OCI-M2 (cell line): Measurements from ENCODE around the gene TMEM72.

Experiments used
- DNase-seq: peaks from one replicate; lab custom pipeline; 2025; ENCODE audit not compliant: unreplicated experiment; lab: John Stamatoyannopoulos, UW

The TMEM72 gene

DNA sequence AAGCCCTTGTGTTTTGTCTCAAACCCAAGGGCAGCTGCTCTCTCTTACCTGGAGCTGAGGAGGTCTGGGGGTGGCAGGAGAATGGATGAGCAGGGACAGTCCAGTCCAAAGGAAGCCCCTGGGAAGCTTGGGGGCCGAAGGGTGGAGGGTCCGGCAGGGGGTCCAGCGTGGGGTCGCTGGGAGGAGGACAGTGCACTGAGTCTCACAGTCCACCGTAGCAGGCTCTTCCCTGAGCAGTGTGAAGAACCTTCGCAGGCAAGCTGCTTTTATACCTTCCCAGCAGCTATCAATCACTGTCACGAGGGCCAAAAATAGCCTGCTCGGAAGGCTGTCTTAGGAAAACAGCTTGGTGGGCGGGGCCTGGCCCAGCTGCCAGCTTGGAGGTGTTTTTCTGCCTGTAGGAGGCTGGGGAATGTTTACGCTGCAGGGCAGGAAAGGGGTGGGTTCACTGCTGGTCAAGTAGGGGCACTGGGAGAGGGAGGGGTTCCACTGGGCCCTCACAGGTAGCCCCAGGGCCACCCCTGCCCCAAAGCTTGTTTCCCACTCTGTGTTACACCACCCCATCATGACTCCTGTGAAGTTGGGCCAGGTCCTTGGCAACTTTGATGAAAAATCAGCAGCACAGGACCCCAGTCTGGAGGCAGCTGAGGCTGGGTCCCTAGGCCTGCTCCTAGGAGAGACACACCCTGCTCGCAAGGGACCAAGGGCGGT is 67.6 kb downstream of the TMEM72 start, which contains the start of gene DEPP1:
DEPP1 (minus strand) TSS at position 240 of the 711 bp plus-strand sequence. CDS start 779 bp downstream, outside the sequence.
- no peak for DNase-seq

DNA sequence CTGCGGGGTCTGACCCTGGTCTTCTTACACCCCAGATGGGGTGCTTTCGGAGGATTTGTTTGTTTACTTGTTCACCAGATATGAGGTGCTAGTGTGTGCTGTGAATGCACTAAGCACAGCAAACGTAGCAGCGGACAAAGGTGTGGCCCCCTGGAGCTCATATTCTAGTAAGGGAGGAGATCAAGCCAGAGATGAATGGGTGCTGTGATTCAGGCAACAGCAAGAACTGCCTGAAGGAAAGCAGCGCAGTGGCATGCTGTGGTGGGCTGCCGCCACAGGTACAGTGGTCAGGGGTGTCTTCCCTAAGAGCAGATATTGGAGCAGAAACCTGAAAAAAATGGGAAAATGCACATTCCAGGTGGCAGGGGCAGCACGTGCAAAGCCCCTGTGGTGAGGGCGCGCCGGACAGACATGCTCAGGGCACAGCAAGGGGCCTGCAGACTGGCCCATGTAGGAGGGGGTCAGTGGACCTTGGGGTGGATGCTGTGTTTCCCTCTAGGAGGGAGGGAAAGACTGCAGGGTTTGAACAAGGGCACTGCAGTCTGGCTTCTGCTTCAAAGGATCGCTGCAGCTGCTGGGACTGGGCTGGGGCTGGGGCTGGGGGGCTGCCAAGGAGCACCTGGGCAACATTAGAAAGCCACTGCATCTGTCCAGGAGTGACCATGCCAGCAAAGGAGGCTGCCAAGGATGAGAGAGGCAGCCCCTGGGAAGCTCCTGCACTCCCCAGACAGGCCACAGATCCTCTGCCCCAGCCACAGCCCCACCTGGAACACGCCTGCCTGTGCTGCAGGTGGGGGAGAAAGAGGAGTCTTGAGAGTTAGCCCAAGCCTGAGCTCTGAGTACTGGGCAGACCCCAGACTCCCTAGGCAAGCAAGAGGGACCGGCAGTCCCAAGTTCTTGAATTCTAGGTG is 68.4 kb downstream of the TMEM72 start:
- DNase-seq, result no peak

DNA sequence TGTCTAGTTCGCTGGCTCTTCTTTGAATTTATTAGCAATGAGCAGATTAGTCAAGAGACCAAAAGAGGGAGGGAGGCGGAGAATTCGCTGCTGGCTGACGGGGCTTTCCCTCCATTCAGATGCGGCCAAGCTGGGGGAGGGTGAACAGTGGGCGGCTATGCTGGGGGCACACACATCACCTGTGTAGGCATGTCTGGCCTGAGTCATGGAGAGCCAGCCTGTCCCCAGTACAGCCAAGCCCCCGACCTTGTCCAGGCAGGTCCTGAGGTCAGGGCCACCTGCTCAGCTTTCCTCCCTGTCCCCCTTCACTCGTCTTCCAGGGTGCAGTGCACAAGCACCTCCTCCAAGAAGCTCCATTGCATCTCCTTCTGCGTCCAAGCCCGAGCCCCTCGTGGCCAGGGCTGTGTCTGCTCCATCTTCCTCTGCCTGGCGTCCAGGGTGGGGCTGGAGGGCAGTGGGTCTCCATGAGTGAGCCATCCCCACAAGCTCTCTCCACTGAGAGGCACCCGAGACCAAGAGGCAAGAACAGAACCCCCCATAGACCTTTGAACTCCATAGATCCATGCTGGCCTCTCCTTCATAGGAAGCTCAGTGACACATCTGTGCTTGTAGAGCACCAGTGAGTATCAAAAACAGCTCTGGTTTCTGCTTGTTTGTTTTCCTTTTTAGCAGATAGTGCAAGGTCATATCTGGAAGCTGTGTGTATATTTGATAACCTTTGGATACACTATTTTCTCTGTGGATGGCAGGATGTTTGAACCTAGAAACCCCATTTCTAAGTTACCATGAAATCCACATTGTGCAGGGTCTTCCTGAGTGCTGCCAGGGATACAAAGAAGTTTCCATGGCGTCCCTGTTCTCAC is 69.4 kb downstream of the TMEM72 start:
- no peak for DNase-seq

DNA sequence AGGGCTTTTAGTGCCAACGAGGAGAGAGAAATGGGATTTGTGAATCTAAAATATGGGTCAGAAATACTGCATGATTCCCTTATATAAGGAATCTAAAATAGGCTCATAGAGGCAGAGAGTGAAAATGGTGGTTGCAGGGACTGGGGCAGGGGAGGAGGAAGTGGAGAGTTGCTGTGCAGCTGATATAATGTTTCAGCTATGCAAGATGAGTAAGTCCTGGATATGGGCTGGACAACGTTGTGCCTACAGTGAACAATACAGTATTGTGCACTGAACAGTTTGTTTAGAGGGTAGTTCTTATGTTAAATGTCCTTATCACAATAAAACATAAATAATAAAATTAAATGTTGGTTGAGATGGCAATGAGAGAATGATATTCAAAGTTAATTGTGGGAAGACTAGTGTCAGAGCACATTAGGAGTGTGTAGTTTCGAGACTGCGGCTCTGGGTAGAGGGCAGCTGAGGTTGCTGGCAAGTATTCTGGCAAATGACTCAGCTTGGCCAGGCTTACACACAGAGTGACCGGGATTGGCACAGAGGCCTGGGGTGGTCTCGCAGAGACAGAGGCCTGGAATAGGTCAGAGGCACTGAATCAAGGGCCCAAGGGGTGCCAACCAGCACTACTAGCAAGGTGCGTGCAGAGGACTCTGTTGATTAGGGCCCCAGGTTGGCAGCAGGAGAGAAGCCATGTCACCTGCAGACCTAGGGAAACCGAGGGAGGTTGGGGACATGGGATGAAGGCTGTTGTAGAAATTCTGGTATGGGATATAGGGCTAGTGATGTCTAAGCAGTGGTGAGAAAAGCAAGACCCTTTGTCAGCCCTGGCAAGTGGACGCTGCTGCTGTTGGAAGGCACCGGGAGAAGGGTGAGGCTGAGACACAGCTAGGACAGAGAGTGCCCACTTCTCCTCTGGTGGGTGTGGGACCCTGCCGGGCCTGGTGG is 70.3 kb downstream of the TMEM72 start:
- no peak for DNase-seq

DNA sequence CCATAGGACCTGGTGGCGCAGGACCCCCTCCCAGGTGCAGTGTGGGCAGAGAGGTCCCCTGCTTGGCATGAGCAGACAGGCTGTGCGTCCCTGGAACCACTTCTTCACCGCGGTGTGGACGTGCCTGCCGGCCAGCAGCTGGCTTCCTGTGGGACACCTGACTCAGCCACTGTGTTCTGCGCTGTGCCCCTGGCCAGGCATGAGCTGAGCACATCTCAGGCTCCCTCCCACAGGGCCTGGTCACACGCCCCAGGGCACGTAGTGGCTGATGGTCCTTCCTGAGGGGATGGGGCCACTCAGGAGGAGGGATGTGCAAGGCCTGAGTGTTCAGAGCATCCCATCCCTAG is 71.0 kb downstream of the TMEM72 start:
- DNase-seq, result no peak

DNA sequence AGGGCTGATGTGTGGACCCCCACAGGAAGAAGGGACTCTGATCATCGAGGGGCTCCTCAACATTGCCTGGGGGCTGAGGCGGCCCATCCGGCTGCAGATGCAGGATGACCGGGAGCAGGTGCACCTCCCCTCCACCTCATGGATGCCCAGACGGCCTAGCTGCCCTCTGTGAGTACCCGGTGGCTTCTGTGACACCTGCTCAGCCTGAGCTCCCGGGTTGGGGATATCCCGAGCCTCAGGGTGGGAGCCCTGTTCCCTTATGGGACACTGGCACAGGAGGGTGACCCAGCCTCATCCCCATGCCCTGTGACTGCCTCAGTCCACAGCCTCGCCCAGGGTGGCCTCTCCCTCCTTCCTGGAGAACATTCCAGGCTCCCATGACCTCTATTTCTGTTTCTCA is 71.4 kb downstream of the TMEM72 start:
- no peak for DNase-seq

DNA sequence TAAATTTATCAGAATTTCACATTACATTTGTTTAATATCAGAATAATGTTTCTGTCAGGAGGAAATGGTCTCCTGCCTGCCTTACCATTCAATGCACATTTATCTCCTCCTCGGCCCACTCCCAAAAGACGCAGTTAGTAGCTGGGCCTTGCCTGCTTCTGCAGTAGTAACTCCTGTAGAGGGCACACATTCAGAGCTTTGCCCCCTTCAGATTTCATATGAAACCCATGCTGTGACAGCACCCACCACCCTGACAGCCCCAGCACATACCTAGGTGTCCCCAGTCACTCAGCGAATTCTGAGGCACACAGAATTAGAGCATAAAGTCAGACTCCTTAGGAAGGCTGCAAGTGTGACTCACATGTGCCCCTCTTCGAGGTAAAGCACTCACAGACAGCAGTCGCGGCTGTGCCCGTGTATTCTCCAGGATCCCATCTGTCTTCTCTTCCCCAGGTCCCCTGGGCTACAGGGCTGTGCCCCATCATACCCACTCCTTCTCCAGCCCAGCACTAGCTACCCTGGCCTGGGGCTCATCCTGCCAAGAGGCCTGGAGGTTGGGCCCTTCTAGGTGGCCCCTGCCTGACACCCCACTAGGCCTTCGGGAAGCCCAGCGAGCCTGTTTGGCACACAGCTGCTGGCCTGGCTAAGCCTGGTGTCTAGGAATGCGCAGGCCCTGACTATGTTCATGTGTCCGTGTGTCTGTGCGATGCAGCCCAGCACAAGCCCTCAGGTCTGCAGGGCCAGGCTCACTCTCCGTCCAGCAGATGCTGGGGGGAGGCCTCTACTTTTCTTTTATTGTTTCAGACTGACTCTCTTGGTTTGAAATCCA is 72.1 kb downstream of the TMEM72 start:
- DNase-seq, result no peak

DNA sequence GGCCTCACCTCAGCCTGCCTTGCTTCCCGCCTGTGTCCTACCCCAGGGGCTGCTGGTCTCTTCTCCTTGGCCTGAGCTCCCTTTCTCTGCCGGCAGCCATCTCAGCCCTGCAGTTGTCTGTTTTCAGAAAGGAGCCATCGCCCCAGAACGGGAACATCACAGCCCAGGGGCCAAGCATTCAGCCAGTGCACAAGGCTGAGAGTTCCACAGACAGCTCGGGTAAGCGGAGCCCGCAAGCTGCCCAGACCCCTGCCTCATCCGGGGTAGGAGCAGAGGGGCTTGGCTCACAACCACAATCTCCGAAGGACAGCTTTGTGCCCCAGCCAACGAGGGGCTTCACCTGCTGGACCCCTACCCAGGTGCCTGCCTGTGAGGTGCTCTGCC is 72.8 kb downstream of the TMEM72 start:
- DNase-seq, result no peak

DNA sequence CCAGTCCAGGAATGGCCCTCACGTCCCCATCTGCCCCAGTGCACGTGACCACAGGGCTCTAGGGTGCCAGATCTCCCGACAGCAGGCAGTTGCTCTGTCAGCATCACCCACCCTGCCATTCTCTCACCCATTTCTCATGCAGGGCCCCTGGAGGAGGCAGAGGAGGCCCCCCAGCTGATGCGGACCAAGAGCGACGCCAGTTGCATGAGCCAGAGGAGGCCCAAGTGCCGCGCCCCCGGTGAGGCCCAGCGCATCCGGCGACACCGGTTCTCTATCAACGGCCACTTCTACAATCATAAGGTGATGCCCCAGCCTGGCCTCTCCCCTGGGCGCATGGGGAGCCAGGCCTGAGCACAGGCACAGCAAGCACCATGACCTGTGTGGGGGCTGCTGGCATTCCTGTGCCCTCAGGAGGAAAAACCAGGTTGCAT is 73.5 kb downstream of the TMEM72 start:
- no peak for DNase-seq

DNA sequence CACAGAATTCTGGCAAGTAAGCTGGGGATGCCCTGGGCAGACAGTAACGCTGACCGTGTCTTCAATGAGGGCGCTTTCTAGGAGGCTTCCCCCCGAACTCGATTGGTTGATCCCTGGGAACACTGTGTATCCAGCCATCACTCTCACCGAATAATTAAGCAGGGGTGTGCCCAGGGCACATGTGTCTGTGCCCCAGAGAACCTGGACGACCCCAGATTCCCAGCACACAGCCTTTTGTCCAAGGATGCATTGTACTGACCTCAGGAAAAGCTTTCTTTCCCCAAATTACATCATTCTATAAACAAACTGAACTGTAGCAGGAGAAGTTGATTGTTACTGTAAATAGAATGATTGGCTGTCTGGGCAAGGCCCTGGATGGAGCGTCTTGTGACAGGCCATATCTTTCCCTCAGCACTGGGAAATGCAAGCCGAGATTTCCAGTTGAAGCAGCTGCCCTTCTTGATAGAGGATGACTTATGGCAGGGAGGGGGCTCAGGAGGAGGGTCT is 74.1 kb downstream of the TMEM72 start:
- DNase-seq, result no peak

DNA sequence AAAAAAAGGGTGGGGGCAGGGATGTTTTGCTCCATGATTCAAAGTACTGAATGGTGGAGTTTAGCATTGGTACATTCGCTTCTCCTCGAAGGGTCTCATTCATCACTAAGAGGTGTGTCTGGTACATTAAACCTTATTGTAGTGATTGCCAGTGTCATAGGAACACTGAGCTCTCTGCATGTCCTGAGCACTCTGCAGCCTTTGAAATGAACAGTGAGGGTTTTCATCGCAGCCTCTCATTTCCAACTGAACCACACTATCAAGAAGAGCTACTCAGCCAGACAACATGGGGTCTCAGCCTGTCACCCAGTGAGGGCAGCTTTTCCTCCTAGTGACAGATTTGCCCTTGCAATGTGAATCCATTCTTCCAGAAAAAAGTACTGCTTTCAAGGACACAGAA is 75.0 kb downstream of the TMEM72 start:
- DNase-seq, result no peak
